IMR-90 (cell line): ENCODE measurements around the gene FLII. TPM values are rescaled to one million over a fixed set of nuclear protein-coding genes. Genes with fewer than 3 reads are reported as not detected.

Source experiments
- ATAC-seq: fragments of 200-7000 bp; cut with Tn5 transposase; 2 replicates; pipeline ENCODE4 v1.9.1; 2020; ENCODE audit warnings: low read depth, mild to moderate bottlenecking, moderate library complexity
- BruUV-seq: library from RNA; stranded (reverse); fragments of 400-500 nt; replicated peaks from 2 replicates; lab custom pipeline; 2021; lab: Mats Ljungman, UMichigan
- CTCF ChIA-PET: fragments of 300-600 bp; formaldehyde crosslinking; extraction: SDS; loops from one replicate; lab custom pipeline; 2021; ENCODE audit warnings: antibody characterized with exemption; lab: Yijun Ruan, JAX
- POLR2A ChIA-PET: fragments of 300-600 bp; sonication (Branson Sonifier 250); formaldehyde crosslinking; loops from one replicate; lab custom pipeline; 2022; ENCODE audit warnings: antibody characterized with exemption; ENCODE audit not compliant: unreplicated experiment; lab: Charles Lee
- DNase-seq: peaks from one replicate; pipeline ENCODE4 v3.0.0; 2013
- H2AFZ ChIP-seq: replicated peaks from 2 replicates; pipeline ENCODE3; 2013; ENCODE audit warnings: low read length, mild to moderate bottlenecking; ENCODE audit not compliant: poor library complexity
- H2AK5ac ChIP-seq: 2 replicates; pipeline ENCODE4 v1.6.1; 2013; ENCODE audit warnings: low read depth, low read length, inconsistent platforms
- H2AK9ac ChIP-seq: replicated peaks from 2 replicates; pipeline ENCODE3; 2013; ENCODE audit warnings: mild to moderate bottlenecking, low read depth, low read length, moderate library complexity; ENCODE audit not compliant: poor library complexity
- H2BK120ac ChIP-seq: 2 replicates; pipeline ENCODE4 v1.6.1; 2013; ENCODE audit warnings: low read depth, low read length, inconsistent platforms
- H2BK15ac ChIP-seq: 3 replicates; pipeline ENCODE4 v1.6.1; 2013; ENCODE audit warnings: low read depth, low read length, inconsistent platforms
- H2BK20ac ChIP-seq: 2 replicates; pipeline ENCODE4 v1.6.1; 2013; ENCODE audit warnings: low read depth, mild to moderate bottlenecking, inconsistent platforms, low read length, moderate library complexity
- H2BK5ac ChIP-seq: 2 replicates; pipeline ENCODE4 v1.6.1; 2013; ENCODE audit warnings: mild to moderate bottlenecking, low read depth, low read length, inconsistent platforms; ENCODE audit not compliant: poor library complexity, severe bottlenecking
- H3K14ac ChIP-seq: replicated peaks from 2 replicates; pipeline ENCODE4 v1.6.1; 2013; ENCODE audit warnings: low read depth, low read length, inconsistent platforms
- H3K18ac ChIP-seq: 2 replicates; pipeline ENCODE4 v1.6.1; 2013; ENCODE audit warnings: low read depth, low read length, control low read depth
- H3K23ac ChIP-seq: 2 replicates; pipeline ENCODE4 v1.6.1; 2013; ENCODE audit warnings: low read depth, low read length, inconsistent platforms
- H3K27ac ChIP-seq: 2 replicates; pipeline ENCODE4 v1.5.1; 2013; ENCODE audit warnings: mild to moderate bottlenecking, control low read depth, low read length; ENCODE audit not compliant: insufficient read depth
- H3K27me3 ChIP-seq: 2 replicates; pipeline ENCODE4 v1.6.1; 2013; ENCODE audit warnings: low read length; ENCODE audit not compliant: control insufficient read depth, insufficient read depth
- H3K36me3 ChIP-seq: 2 replicates; pipeline ENCODE4 v1.6.1; 2013; ENCODE audit warnings: low read length, mixed read lengths; ENCODE audit not compliant: control insufficient read depth, insufficient read depth
- H3K4ac ChIP-seq: 2 replicates; pipeline ENCODE4 v1.6.1; 2013; ENCODE audit warnings: low read depth, low read length, inconsistent platforms
- H3K4me1 ChIP-seq: 2 replicates; pipeline ENCODE4 v1.6.1; 2013; ENCODE audit warnings: low read length, mixed read lengths; ENCODE audit not compliant: control insufficient read depth, insufficient read depth
- H3K4me2 ChIP-seq: 2 replicates; pipeline ENCODE4 v1.6.1; 2013; ENCODE audit warnings: low read depth, mild to moderate bottlenecking, control low read depth, low read length, moderate library complexity
- H3K4me3 ChIP-seq: 2 replicates; pipeline ENCODE4 v1.5.1; 2013; ENCODE audit warnings: low read depth, mild to moderate bottlenecking, control low read depth, low read length, moderate library complexity; ENCODE audit not compliant: insufficient read depth
- H3K56ac ChIP-seq: 2 replicates; pipeline ENCODE4 v1.6.1; 2013; ENCODE audit warnings: low read length, inconsistent platforms; ENCODE audit not compliant: insufficient read depth; ENCODE audit errors: extremely low read depth
- H3K79me1 ChIP-seq, 2 experiments: 2 replicates each; pipeline ENCODE4 v1.6.1; 2013; ENCODE audit warnings: low read length in 2 of 2, inconsistent platforms in 1 of 2, low read depth in 1 of 2
- H3K9ac ChIP-seq: 2 replicates; pipeline ENCODE4 v1.6.1; 2013; ENCODE audit warnings: low read depth, low read length, control low read depth
- H3K9me1 ChIP-seq: 2 replicates; pipeline ENCODE4 v1.6.1; 2013; ENCODE audit warnings: low read length, inconsistent platforms; ENCODE audit not compliant: insufficient read depth
- H3K9me3 ChIP-seq: 2 replicates; pipeline ENCODE4 v1.6.1; 2013; ENCODE audit warnings: low read length; ENCODE audit not compliant: control insufficient read depth, insufficient read depth
- H4K20me1 ChIP-seq: 2 replicates; pipeline ENCODE4 v1.6.1; 2013; ENCODE audit warnings: low read length, inconsistent platforms; ENCODE audit not compliant: insufficient read depth
- H4K5ac ChIP-seq: 2 replicates; pipeline ENCODE4 v1.6.1; 2013; ENCODE audit warnings: mild to moderate bottlenecking, low read depth, low read length, control low read depth
- H4K8ac ChIP-seq, 2 experiments: 2 replicates each; pipeline ENCODE4 v1.6.1; 2013; ENCODE audit warnings: low read depth in 2 of 2, low read length in 2 of 2, control low read depth in 1 of 2, inconsistent platforms in 1 of 2
- H4K91ac ChIP-seq: 2 replicates; pipeline ENCODE4 v1.6.1; 2013; ENCODE audit warnings: low read depth, low read length, inconsistent platforms; ENCODE audit not compliant: insufficient read depth
- CEBPB ChIP-seq: IDR thresholded peaks from 2 replicates; pipeline ENCODE4 v1.6.1; 2012; ENCODE audit warnings: low read depth, low read length, improper control_type of control experiment
- CHD1 ChIP-seq: IDR thresholded peaks from 2 replicates; pipeline ENCODE4 v1.6.1; 2012; ENCODE audit warnings: low read depth, low read length, improper control_type of control experiment
- ELK1 ChIP-seq: fragments of 150-350 bp; IDR thresholded peaks from 2 replicates; pipeline ENCODE4 v1.6.1; 2016; ENCODE audit warnings: low read depth, mild to moderate bottlenecking, low read length, moderate library complexity, borderline replicate concordance
- FOS ChIP-seq: fragments of 150-350 bp; IDR thresholded peaks from 2 replicates; pipeline ENCODE4 v1.6.1; 2016; ENCODE audit warnings: low read depth, low read length
- MAFK ChIP-seq: IDR thresholded peaks from 2 replicates; pipeline ENCODE4 v1.6.1; 2012; ENCODE audit warnings: low read depth, low read length, improper control_type of control experiment
- MXI1 ChIP-seq: IDR thresholded peaks from 2 replicates; pipeline ENCODE4 v1.6.1; 2012; ENCODE audit warnings: low read depth, mild to moderate bottlenecking, low read length, moderate library complexity, borderline replicate concordance
- NFE2L2 ChIP-seq: fragments of 150-350 bp; IDR thresholded peaks from 2 replicates; pipeline ENCODE4 v1.6.1; 2016; ENCODE audit warnings: low read depth, mild to moderate bottlenecking, low read length
- POLR2A ChIP-seq: IDR thresholded peaks from 2 replicates; pipeline ENCODE4 v1.6.1; 2012; ENCODE audit warnings: mild to moderate bottlenecking, low read depth, low read length
- RAD21 ChIP-seq: IDR thresholded peaks from 2 replicates; pipeline ENCODE4 v1.6.1; 2012; ENCODE audit warnings: low read length, improper control_type of control experiment
- RCOR1 ChIP-seq: IDR thresholded peaks from 2 replicates; pipeline ENCODE4 v1.6.1; 2012; ENCODE audit warnings: mild to moderate bottlenecking, low read length, improper control_type of control experiment; ENCODE audit not compliant: insufficient replicate concordance
- USF2 ChIP-seq: fragments of 150-350 bp; IDR thresholded peaks from 2 replicates; pipeline ENCODE4 v1.6.1; 2017; ENCODE audit warnings: mild to moderate bottlenecking, antibody characterized with exemption, low read length, low read depth
- WGBS, 2 experiments: methylation state at CpG; one replicate each; pipeline versions ENCODE4 v1.1.5 to v1.1.7; 2013; ENCODE audit warnings: missing lambda C conversion rate in 2 of 2; ENCODE audit not compliant: insufficient read length in 1 of 2; ENCODE audit errors: extremely low coverage in 2 of 2; 5-methylcytosine and 5-hydroxymethylcytosine counted together
- dilution Hi-C: fragments of 300-500 bp; cut with HindIII; formaldehyde crosslinking; loops from one replicate; pipeline ENCODE4 v1.14.3; 2018; ENCODE audit warnings: low sequenced_read_pairs; ENCODE audit not compliant: unreplicated experiment
- in situ Hi-C: fragments of 300-500 bp; cut with MboI; formaldehyde crosslinking; loops from 3 replicates; pipeline ENCODE4 v1.14.3; 2019; ENCODE audit warnings: low sequenced_read_pairs, inconsistent platforms, mixed read lengths
- intact Hi-C: fragments of 100-400 bp; cut with micrococcal nuclease; formaldehyde crosslinking; loops from 2 replicates; pipeline ENCODE4 v1.10.0; 2022
- polyA plus RNA-seq, 3 experiments: library from polyadenylated mRNA; depleted of rRNA; stranded (reverse); fragments of >200 nt; gene quantifications; 2 replicates each; pipeline ENCODE4 v1.2.3, GENCODE V29; 2012; ENCODE audit warnings: low replicate concordance in 1 of 3
- total RNA-seq: library from RNA; depleted of rRNA; stranded (reverse); fragments of >200 nt; gene quantifications from 2 replicates; pipeline ENCODE4 v1.2.3, GENCODE V29; 2012

FLII gene
- total and polyA plus RNA-seq, 2 of the 4 experiments (the other 2 are of a cell fraction), result 263 to 290 TPM

DNA sequence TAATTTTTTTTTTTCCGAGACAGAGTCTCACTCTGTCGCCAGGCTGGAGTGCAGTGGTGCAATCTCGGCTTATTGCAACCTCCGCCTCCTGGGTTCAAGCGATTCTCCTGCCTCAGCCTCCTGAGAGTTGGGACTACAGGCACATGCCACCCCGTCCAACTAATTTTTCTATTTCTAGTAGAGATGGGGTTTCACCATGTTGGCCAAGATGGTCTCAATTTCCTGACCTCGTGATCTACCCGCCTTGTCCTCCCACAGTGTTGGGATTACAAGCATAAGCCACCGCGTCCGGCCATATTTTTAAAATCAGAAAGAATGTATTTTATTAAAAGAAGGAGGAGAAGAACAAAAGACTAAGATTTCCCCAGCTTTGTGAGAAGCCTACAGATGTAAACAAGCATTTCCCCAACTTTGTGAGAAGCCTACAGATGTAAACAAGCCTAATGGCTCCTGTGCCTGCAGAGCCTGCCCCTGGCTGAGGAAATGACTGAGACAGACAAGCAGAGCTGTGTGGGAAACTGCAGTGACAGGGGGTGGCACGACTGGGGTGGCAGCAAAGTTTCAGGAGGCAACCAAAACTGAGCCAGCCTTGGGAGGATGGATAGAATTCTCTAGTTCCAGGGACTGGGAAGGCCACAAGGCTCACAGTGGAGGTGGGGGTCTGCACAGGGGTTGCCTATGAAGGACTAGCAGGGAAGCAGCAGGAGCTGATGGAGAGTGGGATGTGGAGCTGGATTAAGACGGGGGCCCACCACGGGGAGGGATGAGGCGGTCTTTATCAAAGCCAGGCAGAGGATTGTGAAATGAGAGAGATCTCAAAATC, 33.4 kb upstream of the FLII start (continued):
- no peak for TF ChIP-seq NFE2L2

GRCh38 chr17:18285296-18285695, 26.8 kb upstream of the FLII start:
- no peak overlapping the region for H3K18ac ChIP-seq
- peaks cover 5% of the 10 kb centered on the region; the same call in 1 of the 2 replicates for H3K4me1 ChIP-seq
- ChIA-PET POLR2A (no interaction called here), CTCF (interaction anchor here (0.6 kb wide), 1 partner anchor 28 kb away, joined by 4 read pairs; no protein-coding TSS in a partner anchor)
- H4K8ac ChIP-seq, result no peak overlapping the region
- no peak overlapping the region for H4K5ac ChIP-seq
- no peak overlapping the region for H2BK120ac ChIP-seq
- H3K9me1 ChIP-seq, result peaks cover 7% of the 10 kb centered on the region; the same call in 1 of the 2 replicates
- H3K14ac ChIP-seq, result no peak overlapping the region
- no peak for ATAC-seq
- H2AK5ac ChIP-seq, result no peak overlapping the region
- DNase-seq, result no peak
- in situ Hi-C loops (no loop called here), intact Hi-C loops (no loop called here), dilution Hi-C loops (no loop called here)
- no peak for TF ChIP-seq FOS
- TF ChIP-seq POLR2A, result no peak
- TF ChIP-seq USF2, result no peak
- TF ChIP-seq ELK1, result no peak
- TF ChIP-seq MXI1, result no peak
- TF ChIP-seq MAFK, result no peak
- no peak for TF ChIP-seq CHD1
- no peak for TF ChIP-seq RCOR1
- TF ChIP-seq CEBPB, result no peak
- TF ChIP-seq RAD21, result no peak
- H2BK20ac ChIP-seq, result no peak overlapping the region
- no peak overlapping the region for H2BK5ac ChIP-seq
- H3K9ac ChIP-seq, result no peak overlapping the region
- no peak overlapping the region for H3K4me2 ChIP-seq
- no peak overlapping the region for H3K27ac ChIP-seq
- H4K20me1 ChIP-seq, result no peaks in the 10 kb centered on the region; the same call in 1 of the 2 replicates
- H2BK15ac ChIP-seq, result no peak overlapping the region
- no TSS peak for BruUV-seq
- H3K4me3 ChIP-seq, result no peak overlapping the region
- H3K27me3 ChIP-seq, result no peaks in the 10 kb centered on the region
- no peak overlapping the region for H2AFZ ChIP-seq
- peaks cover 55% of the 10 kb centered on the region for H3K36me3 ChIP-seq
- no peak overlapping the region for H4K91ac ChIP-seq
- WGBS, 2 experiments, result 98% methylated on average over 7 of the region's 11 CpGs; no CpG with 5 or more reads in 1 of the 2 experiments
- H3K56ac ChIP-seq, result no peak overlapping the region
- no peak overlapping the region for H3K4ac ChIP-seq
- H3K79me1 ChIP-seq, result peaks cover 8 to 11% of the 10 kb centered on the region in 2 experiments
- H3K9me3 ChIP-seq, result no peaks in the 10 kb centered on the region
- H3K23ac ChIP-seq, result no peak overlapping the region
- no peak overlapping the region for H2AK9ac ChIP-seq
